HUES64 (cell line): ENCODE results near the gene ZNF407.

Experiments
- H3K27ac ChIP-seq: 2 replicates; pipeline ENCODE4 v1.7.0; 2013; ENCODE audit warnings: low read depth, low read length, inconsistent platforms
- H3K27me3 ChIP-seq: 2 replicates; pipeline ENCODE4 v1.6.1; 2013; ENCODE audit warnings: mild to moderate bottlenecking, low read length; ENCODE audit not compliant: insufficient read depth
- H3K36me3 ChIP-seq: 2 replicates; pipeline ENCODE4 v1.6.1; 2013; ENCODE audit warnings: mild to moderate bottlenecking, low read length; ENCODE audit not compliant: insufficient read depth
- H3K4me1 ChIP-seq: 2 replicates; pipeline ENCODE4 v1.6.1; 2013; ENCODE audit warnings: mild to moderate bottlenecking, low read length, moderate library complexity; ENCODE audit not compliant: insufficient read depth
- H3K4me3 ChIP-seq: 2 replicates; pipeline ENCODE4 v1.5.1; 2013; ENCODE audit warnings: mild to moderate bottlenecking, low read length, moderate library complexity
- H3K9ac ChIP-seq: 2 replicates; pipeline ENCODE4 v1.6.1; 2013; ENCODE audit warnings: mild to moderate bottlenecking, low read depth, low read length
- H3K9me3 ChIP-seq: 2 replicates; pipeline ENCODE4 v1.6.1; 2013; ENCODE audit warnings: low read depth, low read length; ENCODE audit not compliant: insufficient read depth
- WGBS: fragments of 150-250, 120-280 bp; methylation state at CpG from one replicate; pipeline ENCODE4 v1.1.7; 2013; ENCODE audit warnings: missing lambda C conversion rate; 5-methylcytosine and 5-hydroxymethylcytosine counted together

ZNF407 gene

DNA sequence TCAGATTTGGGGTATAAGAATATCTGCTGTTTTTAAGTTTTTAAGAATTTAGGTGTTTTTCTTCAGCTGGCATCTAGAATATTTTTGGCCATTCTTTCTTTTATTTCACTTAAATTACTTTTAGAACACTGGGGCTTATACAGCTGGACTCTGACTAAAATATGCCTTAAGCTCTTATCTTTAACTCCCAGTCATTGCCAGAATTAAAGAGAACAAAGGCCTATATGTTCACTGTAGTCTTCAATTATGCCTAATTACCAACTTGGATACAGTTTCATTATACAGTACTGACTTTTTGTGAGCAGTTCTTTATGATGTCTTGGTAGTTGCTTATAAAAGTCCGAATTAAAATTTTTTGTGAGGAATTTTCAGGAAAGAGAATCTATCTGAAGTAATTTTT, 192.8 kb downstream of the ZNF407 start:
- peaks cover 10% of the 10 kb centered on the region; the same call in 1 of the 2 replicates for H3K4me1 ChIP-seq
- H3K9ac ChIP-seq = no peak overlapping the region
- no peak overlapping the region for H3K27ac ChIP-seq
- WGBS = 92% methylated on average over 1 of the region's 1 CpG
- H3K4me3 ChIP-seq = no peak overlapping the region
- no peaks in the 10 kb centered on the region for H3K36me3 ChIP-seq
- H3K27me3 ChIP-seq = no peaks in the 10 kb centered on the region
- no peaks in the 10 kb centered on the region for H3K9me3 ChIP-seq

DNA sequence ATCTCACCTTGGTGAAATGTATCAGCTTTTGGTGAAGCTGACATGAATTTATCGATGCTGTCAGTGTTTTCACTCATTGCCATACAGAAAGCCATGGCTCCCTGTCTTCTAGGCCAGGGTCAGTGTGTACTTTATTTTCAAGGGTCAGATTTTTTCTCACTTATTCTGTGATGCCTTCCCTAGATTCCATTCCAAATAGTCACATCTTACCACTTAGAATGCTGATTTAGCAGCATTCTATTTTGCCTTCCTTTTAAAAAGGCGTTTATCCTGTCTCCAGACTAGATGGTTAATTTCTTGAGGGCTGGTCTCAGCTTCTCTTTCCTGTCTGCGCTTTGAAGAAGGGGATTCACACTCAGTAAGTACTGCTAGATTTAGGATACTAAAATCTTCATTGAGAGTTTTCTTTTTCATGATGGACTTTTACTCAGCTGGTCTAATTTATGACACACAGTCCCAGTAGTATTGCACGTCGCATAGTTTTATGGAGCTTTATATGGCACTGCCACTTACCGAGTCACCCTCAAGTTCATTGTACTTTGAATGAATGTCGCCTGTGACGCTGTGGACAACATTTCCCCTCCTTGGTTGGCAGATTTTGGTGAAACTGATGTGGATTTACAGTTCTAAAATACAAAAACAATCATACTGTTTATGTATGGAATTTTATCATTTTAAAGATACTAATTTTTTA, 194.0 kb downstream of the ZNF407 start:
- 91% methylated on average over 8 of the region's 8 CpGs for WGBS
- no peak overlapping the region for H3K27ac ChIP-seq
- H3K4me1 ChIP-seq = peaks cover 10% of the 10 kb centered on the region
- no peaks in the 10 kb centered on the region for H3K27me3 ChIP-seq
- no peaks in the 10 kb centered on the region for H3K36me3 ChIP-seq
- no peak overlapping the region for H3K9ac ChIP-seq
- H3K9me3 ChIP-seq = no peaks in the 10 kb centered on the region
- H3K4me3 ChIP-seq = no peak overlapping the region

DNA sequence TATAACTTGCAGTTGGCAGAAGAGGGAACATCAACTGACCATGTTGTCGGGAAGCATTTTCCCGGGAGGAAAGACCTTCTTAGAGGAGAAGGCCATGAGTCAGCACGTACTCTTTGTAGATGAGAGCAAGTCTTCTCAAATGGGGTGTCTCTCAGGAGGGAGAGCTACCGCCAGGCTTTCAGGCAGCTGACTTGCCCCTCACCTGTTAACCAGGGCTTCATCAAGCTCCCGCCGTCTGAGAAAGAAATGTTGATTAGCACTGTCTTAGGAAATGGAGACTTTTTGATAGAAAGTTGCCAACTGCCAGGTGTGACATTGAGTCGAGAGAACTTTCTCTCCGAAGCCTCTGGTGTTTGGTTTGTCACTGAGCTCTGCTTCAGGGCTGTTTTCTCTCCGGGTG, 196.1 kb downstream of the ZNF407 start:
- Histone ChIP-seq H3K4me1 (peaks cover 22% of the 10 kb centered on the region), H3K27ac (0 out of 2 replicates have a peak overlapping the region, but pooled peaks have one; percentile 5), H3K9me3 (no peaks in the 10 kb centered on the region), H3K27me3 (no peaks in the 10 kb centered on the region), H3K36me3 (no peaks in the 10 kb centered on the region), H3K9ac (no peak overlapping the region), H3K4me3 (no peak overlapping the region)
- WGBS = 79% methylated on average over 9 of the region's 9 CpGs

DNA sequence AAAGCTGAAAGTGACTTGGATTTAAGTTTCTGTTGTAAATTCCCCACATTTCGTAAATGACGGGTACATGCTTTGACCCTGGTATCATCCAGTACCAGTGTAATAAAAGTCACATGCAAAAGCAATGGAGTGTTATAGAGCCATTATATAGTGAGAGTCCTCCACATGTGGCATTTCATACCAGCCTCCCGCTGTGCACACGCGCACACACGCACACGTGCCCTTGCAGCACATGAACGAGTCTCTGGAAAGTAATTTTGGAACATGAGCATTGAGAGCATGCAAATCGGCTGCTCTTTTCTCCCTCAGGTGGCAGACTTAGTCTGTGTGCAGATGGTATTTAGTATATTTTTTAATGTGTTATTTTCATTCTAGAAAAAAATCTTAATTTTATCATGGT, 198.1 kb downstream of the ZNF407 start:
- Histone ChIP-seq H3K27ac (no peak overlapping the region), H3K36me3 (no peaks in the 10 kb centered on the region), H3K9ac (no peak overlapping the region), H3K4me1 (peaks cover 40% of the 10 kb centered on the region), H3K27me3 (no peaks in the 10 kb centered on the region), H3K9me3 (no peaks in the 10 kb centered on the region), H3K4me3 (no peak overlapping the region)
- WGBS = 97% methylated on average over 9 of the region's 9 CpGs

DNA sequence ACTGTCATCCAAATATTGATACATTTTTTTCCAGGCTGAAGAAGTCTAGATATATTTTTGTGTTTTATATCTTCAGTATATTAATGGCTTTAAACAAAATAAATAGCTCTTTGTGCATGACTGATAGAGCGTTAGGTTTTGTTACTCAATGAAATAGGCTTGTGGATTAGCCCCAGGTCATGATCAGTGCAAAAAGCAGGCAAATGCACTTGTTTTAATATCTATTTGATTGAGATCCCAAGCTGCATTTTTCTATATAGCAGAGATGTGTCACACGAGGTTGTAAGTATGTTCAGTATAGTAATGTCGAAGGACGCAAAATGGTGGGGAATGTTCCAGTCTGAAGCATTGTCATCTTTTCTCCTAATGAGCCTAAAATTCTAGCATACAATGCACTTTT, 198.5 kb downstream of the ZNF407 start:
- Histone ChIP-seq H3K36me3 (no peaks in the 10 kb centered on the region), H3K27me3 (no peaks in the 10 kb centered on the region), H3K4me1 (peaks cover 42% of the 10 kb centered on the region), H3K9me3 (no peaks in the 10 kb centered on the region), H3K27ac (no peak overlapping the region), H3K4me3 (no peak overlapping the region), H3K9ac (no peak overlapping the region)
- WGBS = 91% methylated on average over 4 of the region's 4 CpGs

DNA sequence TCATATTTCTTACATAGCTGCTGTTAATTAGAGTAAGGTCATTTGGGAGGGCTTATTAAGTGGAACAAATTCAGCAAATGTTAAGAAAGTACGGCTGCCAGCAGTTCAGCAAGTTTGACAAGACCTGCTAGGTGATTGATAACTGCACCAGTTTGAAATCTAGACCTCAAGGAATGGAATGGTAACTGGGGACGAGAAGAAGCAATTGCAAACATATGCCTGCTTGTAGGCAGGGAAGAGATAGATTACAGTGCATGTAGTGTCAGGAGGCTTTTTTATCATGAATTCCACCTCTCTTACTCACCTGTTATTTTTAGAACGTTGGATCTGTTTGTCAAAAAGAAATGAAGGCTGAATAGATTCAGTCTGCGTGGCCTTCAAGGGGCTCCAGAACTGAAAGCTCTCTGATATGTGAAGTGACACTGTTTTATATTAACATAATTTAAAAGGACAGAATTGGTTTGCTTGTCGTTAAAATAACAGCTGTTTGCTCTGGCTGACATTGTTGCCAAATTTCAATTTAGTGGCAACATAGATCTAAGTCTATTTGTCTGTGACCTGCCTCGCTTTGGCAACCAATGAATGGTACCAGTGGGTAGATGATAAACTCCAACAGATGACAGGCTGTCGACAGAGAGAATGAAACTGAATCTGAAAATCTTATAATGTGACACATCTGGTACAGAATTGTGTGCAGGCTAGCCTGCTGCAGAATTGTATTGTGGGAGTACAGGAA, 199.3 kb downstream of the ZNF407 start:
- WGBS = 80% methylated on average over 7 of the region's 7 CpGs
- no peak overlapping the region for H3K9ac ChIP-seq
- H3K4me3 ChIP-seq = no peak overlapping the region
- H3K4me1 ChIP-seq = peaks cover 42% of the 10 kb centered on the region
- no peaks in the 10 kb centered on the region for H3K36me3 ChIP-seq
- H3K27ac ChIP-seq = no peak overlapping the region
- H3K9me3 ChIP-seq = no peaks in the 10 kb centered on the region
- no peaks in the 10 kb centered on the region for H3K27me3 ChIP-seq

DNA sequence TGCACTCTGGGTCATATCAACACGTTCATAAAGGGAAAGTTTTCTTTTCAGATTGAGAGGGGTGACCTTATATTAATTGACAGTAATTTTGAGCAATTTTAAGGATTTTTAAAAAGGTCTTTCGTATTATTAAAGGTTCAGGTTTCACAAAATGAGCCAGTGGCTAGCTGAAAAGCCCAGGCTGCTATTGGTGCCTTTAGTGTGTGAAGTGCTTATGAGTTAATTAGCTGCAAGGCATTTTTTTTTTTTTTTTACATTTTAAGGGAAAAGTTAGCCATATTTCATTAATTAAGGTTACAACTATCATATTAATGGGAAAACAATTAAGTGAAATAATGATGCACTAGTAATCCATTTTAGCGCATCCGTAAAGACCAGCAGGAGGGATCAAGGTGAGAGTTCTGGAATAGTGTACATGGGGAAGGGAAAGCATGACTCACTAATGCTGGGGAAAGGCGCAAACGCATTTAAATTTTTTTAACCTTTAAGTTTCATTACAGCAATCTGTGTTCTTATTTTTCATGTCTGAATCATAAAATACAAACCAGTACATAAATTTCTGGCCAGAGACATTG, 200.0 kb downstream of the ZNF407 start:
- H3K9ac ChIP-seq = no peak overlapping the region
- no peaks in the 10 kb centered on the region for H3K9me3 ChIP-seq
- peaks cover 44% of the 10 kb centered on the region for H3K4me1 ChIP-seq
- no peak overlapping the region for H3K27ac ChIP-seq
- no peak overlapping the region for H3K4me3 ChIP-seq
- 95% methylated on average over 5 of the region's 6 CpGs for WGBS
- no peaks in the 10 kb centered on the region for H3K36me3 ChIP-seq
- H3K27me3 ChIP-seq = no peaks in the 10 kb centered on the region

DNA sequence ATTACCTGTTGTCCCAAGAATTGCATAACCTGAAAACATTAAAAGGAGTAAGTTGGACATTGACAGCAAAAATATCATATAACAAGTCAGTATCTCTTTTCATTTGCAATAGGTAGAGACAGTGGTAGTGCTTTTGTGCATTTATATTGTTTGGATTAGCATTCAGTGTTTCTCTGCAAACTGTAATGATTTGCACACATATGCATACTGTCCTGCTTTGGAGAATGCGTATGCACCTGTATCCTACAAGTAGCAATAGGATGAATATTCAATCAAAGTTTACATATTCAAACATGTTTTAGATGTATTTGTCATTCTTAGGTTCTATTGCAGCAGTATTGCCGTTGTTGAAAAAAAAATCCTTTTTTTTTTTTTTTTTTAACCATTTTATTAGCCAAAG, 201.9 kb downstream of the ZNF407 start:
- WGBS = 79% methylated on average over 2 of the region's 2 CpGs
- no peak overlapping the region for H3K4me3 ChIP-seq
- H3K27ac ChIP-seq = no peak overlapping the region; the same call in 1 of the 2 replicates
- no peaks in the 10 kb centered on the region for H3K9me3 ChIP-seq
- no peaks in the 10 kb centered on the region for H3K27me3 ChIP-seq
- no peak overlapping the region for H3K9ac ChIP-seq
- H3K4me1 ChIP-seq = peaks cover 57% of the 10 kb centered on the region
- H3K36me3 ChIP-seq = no peaks in the 10 kb centered on the region

DNA sequence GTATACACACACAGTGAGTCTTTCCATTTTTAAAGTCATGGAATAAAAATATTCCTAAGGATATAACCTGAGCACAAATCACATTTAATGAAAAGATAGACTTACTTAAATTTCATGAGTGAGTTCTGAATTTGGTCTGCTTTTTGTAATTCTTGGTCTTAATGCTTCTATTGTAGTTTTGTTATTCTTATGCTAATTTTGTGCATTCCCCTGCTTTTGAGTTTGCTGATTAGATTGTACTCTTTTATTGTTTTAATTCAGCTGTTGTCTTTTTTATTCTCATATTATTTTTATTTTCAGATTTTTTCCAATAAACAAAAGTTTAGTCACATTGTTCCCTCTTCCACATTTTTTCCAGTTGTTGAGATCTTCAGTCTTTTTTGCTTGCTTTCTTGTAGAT, 202.4 kb downstream of the ZNF407 start:
- H3K9ac ChIP-seq = no peak overlapping the region
- no peaks in the 10 kb centered on the region for H3K9me3 ChIP-seq
- H3K27me3 ChIP-seq = no peaks in the 10 kb centered on the region
- H3K27ac ChIP-seq = peak overlapping the region; percentile 36; the same call in 1 of the 2 replicates
- H3K4me1 ChIP-seq = peaks cover 62% of the 10 kb centered on the region
- H3K4me3 ChIP-seq = no peak overlapping the region
- no peaks in the 10 kb centered on the region for H3K36me3 ChIP-seq

DNA sequence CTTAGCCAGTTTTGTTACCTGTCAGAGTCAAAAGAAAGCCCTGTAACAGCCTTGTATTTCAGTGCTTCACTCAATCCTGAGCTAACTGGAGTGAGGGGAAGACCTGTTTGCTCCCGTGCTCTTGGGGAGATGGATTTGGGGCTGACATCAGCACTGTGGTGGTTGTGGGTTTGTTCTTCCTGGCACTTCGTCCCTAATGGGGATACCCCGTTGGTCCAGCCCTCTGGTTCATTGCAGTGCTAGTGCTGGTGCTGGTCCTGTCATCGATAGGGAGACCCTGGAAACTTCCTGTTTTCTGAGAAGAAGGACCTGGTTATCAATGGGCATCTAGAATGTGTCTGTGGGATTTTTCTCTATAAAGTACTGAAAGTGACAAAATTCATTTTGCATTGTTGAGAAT, 205.4 kb downstream of the ZNF407 start:
- Histone ChIP-seq H3K36me3 (no peaks in the 10 kb centered on the region), H3K9me3 (no peaks in the 10 kb centered on the region), H3K9ac (no peak overlapping the region), H3K27me3 (no peaks in the 10 kb centered on the region), H3K4me3 (no peak overlapping the region), H3K4me1 (peaks cover 59% of the 10 kb centered on the region), H3K27ac (peak overlapping the region; percentile 36; the same call in 1 of the 2 replicates)
- WGBS = 86% methylated on average over 4 of the region's 4 CpGs

DNA sequence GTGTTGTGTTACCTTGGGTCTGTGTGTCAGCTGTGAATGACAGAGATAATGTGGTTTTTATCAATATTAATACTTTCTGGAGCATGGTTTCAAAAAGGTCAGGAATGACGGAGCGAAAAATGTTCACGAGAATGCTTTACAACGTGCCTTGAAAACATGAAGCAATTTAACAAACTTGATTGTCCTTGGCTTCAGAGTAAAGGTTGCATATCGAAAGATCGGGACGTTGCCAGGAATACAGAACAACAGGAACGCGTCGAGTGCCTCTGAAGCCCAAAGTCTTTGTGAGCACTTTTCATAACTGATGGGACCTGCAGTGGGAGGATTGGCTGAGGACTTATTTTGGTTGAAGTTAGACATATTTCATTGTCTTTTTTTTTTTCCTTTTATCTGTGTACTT, 206.1 kb downstream of the ZNF407 start:
- Histone ChIP-seq H3K27me3 (no peaks in the 10 kb centered on the region), H3K27ac (no peak overlapping the region), H3K4me3 (no peak overlapping the region), H3K9me3 (no peaks in the 10 kb centered on the region), H3K4me1 (peaks cover 59% of the 10 kb centered on the region), H3K36me3 (no peaks in the 10 kb centered on the region), H3K9ac (no peak overlapping the region)
- WGBS = 92% methylated on average over 10 of the region's 10 CpGs
